Measurements from ENCODE around the gene PPP2R3A.

PPP2R3A gene

DNA sequence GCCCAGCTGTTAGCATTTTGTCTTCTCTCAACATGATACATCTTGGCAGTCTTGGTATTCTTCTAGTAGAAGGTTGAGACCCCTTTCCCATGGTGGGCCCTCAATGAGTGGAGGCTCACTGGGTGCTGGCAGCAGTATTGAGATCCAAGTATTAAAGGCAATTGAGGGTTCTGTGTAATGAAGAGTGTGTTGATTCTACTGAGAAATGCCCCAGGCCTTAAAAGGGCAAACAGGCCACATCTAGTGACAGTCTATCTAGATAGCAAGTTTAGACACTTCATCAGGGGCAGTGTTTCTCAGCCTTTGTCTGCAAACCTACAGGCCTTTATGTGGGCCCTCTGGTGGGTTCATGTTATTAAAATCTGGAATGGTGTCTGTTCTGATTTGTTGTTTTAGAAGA lies 9.5 kb downstream of the PPP2R3A start:
- no peak for DNase-seq

DNA sequence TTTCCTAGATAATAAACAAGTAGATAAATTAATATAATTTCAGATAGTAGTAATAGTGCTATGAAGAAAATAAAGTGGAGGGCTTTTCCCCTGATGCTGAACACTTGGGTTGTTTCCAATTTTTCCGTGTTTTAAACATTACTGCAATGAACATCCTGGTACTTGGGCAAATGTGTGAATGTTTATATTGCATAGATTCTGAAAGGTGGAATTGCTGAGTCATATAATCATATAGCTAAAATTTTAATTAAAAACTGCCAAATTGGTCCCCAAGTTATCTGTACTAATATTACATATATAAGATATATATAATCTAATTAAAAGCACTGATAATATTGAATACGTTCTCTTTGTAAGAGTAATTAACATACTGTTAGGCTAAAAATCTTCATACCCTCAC lies 10.0 kb downstream of the PPP2R3A start:
- no peak for DNase-seq

DNA sequence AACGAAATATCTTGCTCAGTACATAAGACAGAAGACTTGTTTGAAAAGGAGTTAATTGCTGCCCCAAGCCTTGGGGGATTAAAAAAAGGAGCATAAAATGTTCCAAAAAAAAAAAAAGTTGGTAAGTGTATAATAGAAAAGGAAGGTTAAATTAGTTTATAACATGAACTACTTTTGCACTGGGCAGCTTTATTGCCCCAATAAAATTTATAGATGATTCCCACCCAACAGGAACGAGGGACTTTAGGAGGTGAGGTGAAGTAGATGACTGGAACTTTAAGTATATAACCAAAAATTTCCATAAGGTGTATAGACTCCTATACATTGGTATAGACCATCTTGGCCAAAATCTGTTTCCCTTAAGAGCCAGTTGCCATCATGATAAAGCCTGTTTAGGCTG lies 14.8 kb downstream of the PPP2R3A start:
- no peak for DNase-seq

DNA sequence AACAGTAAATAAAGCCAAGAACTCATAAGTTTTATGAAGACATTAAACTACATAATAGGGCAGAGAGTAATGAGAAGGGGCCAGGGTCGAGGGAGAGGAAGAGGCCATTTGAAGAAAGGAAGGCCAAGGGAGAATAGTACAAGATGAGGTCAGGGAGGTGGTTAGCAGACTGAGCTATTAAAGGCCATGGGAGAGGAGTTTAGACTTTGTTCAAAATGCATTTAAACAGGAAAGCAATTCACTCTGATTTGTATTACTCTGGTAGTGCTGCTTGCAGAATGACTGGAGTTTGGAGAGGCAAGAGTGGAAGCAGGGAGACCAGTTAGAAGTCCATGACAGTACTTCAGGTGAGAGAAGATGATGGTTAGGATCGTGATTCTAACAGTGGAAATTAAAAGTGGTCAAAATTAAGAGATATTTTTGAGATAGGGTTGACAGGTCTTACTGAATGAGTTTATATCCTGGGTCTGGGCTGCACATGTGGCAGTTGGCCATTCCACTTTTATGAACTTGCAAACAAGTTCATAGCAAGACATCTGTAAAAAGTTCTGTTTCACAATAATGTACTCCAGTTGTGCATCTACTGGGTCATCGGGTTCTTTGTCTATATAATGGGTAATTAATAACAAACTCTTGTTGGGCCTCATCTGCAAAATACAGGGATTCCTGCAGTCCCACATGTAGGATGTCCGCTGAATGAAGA lies 16.3 kb downstream of the PPP2R3A start:
- no peak for DNase-seq

DNA sequence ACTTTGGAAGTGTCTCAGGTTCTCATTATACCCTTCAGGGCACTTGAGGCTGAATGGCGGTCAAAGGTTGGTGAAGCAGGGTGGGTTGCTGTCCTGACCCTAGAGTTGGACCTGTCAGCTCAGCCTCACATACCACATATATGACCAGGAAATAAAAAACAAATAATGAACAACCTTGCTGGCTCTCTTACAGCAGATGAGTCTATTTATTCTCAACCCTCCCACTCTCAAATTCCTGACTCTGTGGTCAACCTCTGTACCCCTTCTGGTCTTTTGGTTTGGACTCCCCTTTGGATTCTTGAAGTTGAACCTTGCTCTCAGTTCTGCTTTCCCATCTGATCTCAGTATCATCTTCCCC lies 16.9 kb downstream of the PPP2R3A start:
- DNase-seq = no peak

DNA sequence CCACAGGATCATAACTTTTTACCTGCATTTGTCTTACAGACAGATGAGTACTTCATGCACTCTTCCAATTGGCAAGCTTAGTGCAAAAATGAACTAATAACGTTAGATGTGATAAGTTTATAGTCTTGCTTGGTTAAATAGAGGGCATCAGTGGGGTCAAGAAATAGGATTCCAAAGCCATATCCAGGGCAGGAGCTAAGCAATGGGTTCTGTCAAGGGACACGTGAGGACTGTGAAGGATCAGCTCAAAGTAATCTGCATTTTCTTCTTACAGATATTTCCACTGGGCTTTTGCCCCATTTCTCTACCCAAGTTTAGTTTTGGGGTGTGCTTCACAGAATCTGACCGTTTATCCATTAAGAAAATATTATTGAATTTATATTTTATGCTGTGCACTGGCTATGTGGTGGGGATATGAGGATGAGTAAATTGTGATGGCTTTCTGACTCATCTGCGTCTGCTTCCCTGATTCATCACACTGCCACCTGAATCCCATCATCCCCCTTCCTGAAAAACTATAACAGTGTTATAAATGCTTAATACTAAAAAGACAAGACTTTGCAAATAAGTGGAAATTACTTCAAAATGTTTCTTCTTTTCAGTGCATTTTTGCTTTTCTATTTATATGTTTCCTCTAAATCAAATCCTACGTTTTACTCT lies 17.5 kb downstream of the PPP2R3A start:
- no peak for DNase-seq

DNA sequence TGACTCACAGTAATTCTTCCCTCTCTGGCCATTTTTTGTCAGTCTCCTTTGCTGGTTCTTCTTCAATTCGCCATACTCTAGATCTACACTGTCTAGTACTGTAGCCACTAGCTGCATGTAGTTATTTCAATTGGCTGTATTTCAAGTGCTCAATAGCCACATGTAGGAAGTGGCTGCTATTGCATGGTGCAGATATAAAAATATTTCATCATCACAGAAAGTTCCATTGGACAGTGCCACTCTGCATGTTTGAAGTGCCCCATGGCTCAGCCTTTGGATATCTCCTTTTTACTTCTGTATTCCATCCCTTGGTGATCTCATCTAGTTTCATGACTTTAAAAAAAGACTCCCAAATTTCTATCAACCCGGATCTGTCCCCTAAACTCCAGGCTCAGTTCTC lies 22.1 kb downstream of the PPP2R3A start:
- no peak for DNase-seq

DNA sequence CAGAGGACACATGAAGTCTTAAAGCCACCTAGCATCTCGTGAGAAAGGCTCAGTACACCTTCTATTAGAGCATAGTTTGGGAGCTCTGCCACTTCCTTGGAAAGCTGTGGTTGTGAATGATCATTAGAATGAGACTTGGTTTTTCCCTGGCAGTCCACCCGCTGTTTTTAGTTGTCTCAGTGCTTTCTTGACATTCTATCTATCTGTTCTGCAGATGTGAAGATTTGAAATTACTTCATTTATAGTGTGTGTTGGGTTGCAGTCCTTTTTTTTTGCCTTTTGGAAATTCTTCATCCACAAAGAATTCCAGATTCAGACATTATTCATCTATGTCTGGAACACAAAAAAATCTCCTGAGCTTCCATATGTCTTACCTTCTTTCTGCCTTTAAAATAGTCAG lies 23.7 kb downstream of the PPP2R3A start:
- no peak for DNase-seq

DNA sequence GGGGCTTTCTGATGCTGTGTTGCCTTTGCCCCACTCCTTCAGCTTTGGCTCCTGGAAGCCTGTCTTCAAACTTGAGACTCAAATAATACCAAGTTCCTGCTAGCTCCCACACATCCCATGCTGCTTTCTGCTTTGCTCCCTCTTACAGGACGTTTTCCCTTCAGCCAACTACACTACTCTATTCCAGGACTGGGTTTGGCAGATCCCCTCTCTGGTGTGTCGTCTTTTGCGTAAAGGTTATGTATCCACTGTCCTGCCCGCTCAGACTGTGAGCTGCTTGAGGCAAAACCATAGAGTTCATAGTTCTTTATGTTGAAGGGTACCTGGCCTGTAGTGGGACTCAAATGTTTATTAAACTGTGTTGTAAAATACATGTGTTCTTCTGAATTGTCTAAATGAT lies 25.4 kb downstream of the PPP2R3A start:
- no peak for DNase-seq

DNA sequence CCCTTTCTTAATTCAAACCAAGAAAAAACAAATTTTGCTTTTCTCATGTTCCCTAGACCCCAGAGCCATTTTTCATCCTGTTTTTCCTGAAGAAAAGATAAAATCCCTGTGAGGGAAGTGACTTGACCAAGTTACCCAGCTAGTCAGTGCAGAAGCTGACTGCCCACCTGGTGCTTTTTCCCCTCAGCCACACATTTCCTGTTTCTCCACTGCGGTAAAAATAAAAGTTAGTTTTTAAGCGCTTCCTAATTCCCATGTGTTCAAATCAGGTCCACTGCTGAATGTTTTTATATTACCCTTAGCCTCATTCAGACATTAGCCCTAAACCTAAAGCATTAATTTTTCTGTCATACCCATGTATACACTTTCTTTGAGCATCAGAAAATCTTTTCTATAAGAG lies 26.1 kb downstream of the PPP2R3A start:
- DNase-seq = no peak

DNA sequence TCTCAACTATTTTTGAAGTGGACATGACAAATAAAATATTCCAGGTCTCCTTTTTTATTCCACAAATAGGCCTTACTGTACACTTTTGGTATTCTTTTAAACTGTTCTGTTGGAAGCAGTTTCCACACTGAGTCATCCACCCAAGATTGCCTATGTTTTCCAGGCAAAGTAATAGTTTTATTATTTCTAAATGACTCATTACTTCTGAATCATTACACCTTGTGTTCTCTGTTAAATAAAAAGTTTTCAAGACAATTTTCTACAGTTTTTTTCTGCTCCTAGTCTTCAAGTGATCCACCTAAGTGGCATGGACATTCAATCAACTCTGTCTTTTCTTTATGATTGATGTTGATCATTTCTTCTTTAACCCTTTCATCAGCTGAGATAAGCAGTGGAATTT lies 26.5 kb downstream of the PPP2R3A start:
- DNase-seq = no peak

DNA sequence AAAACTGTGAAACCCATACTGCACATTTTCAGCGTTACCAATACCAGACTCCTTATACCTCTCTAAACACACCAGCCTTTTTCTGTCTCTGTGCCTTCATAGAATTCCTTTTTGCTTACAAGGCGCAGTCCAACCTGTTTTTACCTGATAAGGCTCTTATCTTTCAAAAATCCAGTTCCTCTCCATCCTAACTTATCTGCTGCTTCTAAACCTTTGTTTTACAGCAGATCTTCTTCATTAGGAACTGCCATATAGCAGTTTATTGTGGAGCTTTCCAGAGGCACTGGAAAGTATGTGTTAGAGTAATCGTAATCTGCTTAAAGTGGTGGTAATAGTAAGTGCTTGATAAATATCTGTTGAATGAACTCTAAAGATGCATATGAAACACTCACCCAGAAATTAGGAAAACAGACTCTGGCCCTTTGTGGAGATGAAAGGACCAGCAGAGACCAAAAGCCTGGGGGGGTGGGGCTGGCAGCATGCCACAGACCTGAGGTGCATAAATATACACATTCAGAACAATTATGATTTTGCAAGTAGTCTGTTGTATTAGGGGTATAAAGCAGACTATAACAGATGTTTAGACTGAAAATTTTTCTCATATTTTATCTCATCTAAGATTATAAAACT lies 29.3 kb downstream of the PPP2R3A start:
- DNase-seq = no peak

DNA sequence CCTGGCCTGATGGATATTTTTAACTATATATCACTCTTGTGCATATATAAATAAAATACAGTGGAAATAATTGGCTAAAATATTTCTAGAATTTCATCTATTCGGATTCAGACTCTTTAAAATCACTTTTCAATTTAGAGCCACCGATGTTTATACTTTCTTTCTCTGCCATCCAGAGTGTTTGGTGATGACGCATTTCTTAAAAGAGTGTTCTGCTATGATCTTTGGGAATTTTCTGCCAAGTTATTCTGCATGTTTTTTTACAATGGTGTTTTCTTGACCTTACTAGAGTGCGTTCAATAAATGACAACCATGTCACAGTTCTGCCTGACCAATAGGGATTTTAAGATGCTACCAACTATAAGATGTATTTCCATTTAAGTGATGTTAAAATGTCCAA lies 30.2 kb downstream of the PPP2R3A start:
- no peak for DNase-seq

DNA sequence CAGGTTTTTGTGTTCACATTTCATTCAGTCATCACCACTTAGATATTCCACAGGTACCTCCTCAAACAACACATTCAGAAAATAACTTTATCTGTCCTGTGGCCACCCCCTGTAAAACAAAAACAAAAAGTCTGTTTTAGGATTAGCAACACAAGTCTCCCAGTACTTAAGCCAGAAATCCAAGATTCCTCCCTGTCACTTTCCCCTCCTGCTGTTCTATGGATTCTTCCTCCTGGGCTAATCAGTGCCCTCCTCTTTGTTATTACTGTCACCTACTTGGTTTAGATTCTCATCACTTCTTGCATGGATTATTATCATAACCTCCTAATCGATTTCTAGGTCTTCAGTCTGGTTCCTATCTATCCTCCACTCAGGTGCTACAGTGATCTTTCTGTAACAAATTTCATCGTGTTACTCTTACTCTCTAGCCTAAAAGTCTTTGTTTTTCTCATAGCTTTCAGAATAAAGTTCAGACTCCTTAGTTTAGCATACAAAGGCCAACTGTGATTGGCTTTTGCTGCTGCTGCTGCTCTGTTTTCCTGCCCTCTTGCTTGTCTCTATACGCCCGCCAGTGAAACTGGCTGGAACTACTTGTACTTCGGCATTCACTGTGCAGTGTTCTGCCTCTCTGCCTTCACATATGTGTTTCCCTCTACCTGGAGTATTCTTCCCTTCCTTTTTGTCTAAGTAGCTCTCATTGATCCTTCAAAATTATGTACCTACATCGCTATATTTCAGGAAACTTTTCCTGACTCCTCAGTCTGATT lies 32.2 kb downstream of the PPP2R3A start:
- DNase-seq = no peak

DNA sequence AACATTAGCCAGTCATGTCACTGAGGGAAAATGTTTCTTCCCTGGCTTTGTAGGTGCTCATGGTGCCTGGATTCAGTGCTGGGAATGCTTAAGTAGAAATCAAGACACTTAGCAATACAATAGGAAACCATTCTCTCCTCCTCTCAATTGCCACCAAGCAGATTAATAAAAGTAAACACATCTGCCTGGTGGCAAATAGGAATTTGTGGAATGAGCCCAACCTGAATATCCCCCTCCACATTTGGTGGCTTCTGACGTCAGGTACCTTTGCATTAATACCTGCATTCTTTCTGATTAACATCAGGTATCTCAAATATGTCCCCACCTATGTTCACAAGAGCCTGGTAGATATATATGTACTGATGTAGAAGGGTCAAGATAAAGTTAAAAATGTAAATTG lies 42.7 kb downstream of the PPP2R3A start:
- DNase-seq = no peak

DNA sequence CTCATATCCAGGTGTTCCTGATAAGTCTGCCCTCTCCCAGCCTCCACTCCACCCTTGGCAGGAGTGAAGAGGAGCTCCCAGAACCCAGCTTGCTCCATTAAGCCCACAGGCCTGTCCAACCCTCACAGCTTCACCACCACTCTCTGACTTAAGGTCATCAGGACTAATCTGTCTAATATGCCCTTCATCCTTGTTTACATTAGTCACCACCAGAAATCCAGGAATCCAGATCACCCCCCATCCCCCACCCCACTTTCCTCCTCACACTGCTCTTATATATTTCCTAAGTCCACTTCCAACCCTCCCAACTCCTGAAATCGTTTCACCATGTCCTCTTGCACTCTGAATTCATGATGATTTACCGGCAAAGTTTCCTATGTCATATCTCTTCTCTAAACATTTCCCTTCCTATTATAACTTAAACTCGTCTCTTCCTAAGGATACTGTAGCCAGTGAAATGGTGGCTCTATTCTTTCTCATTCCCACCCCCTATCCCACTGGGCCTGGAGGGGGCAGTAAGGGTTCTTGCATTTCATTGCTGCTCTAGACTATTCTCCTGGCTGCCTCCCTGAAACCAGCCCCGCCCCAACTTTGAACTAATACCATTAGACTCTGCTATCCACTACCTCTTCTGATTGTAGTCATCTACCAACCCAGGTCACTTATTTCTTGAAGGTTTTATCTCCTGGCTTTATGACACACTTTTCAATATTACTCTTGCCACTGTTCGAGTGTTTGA lies 43.4 kb downstream of the PPP2R3A start:
- DNase-seq = no peak

DNA sequence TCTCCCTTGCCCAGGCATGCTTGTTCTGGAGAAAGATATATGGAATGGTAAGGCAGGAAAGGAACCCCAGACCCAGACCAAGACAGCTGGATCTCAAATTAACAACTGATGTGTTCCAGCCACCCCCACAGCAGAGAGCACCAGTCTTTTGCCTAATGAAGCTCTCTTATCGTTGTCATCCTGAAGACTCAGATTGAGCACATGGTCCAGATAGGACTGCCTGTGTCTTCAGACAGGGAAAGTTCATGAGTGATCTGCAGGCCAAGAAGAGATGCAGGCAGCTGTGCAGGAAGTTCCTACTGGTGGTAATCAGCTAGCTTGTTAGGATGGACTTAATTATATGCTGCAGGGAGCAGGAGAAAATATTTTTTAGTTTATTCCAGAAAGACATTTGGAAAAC lies 53.3 kb downstream of the PPP2R3A start:
- no peak for DNase-seq

DNA sequence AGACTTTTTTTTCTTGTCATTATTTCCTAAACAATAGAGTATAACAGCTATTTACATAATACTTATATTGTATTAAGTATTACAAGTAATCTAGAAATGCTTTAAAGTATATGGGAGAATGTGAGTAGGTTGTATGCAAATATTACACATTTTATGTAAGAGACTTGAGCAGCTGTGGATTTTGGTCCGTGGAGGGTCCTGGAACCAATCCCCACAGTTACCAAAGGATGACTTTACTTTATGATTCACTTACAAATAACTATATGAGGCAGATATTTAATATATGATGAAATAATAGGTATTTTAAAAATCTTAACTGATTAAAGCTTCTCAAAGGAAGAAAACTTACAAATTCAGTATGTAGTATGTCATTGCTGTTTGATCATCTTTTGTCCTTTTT lies 56.3 kb downstream of the PPP2R3A start:
- DNase-seq = no peak

DNA sequence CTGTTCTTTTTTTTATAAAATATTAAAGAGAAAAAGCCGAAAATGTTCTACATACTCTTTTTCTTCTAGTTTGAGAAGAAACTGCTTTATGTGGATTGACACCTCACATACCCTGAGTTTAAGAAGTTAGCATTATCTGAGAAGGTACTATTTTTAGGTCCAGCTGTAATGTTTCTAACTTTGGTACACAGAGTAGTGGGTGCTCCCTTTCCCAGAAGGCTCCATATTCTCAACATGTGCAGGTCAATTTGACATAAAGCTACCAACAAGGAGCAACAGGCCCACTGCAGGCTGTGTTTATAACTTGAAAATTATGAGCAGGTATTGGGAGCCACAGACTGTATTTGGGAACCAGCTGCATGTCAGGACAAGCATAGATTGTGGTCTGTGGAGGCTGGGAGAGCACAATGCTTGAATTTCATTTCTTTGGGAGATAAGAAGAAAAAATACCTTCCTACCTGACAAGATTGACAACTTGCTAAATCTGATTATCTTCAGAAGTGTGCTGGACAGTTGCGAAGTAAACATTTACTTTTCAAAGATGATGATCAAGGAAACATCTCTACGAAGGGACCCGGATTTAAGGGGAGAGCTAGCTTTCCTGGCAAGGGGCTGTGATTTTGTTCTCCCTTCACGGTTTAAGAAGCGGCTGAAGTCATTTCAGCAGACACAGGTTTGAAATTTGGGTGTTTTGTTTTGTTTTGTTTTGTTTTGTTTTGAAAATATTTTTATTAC lies 57.2 kb downstream of the PPP2R3A start:
- no peak for DNase-seq

DNA sequence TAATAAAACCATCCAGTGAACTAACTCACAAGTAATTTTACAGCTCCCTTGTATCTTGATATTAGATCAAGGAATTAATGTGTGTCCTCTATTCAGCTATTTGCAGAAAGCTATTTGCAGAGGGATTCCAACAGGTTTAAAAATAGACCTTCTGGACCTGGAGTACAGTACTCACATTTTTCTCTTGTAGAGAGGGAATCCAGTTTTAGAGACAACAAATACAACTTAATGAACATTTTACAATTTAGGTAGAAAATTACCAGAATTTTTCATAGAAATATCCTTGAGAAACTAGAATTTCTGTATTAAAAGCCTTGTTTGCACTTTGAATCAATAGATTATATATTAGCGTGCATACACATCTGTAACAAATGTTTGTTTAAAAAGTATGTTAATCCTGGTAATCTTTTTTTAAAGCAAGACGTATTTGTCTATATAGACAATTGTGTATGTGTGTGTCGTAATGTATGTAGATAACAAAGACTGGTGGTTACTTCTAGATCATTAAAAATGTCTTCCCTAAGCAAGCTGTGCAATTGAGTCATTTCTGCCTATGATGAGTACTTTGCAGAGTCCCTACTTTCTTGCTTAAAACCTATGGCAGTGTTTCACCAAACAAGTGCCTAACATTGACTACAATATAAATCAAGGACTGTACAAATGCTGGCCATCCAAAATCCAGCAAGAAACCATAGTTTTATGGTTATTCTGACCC lies 57.9 kb downstream of the PPP2R3A start:
- DNase-seq = no peak

DNA sequence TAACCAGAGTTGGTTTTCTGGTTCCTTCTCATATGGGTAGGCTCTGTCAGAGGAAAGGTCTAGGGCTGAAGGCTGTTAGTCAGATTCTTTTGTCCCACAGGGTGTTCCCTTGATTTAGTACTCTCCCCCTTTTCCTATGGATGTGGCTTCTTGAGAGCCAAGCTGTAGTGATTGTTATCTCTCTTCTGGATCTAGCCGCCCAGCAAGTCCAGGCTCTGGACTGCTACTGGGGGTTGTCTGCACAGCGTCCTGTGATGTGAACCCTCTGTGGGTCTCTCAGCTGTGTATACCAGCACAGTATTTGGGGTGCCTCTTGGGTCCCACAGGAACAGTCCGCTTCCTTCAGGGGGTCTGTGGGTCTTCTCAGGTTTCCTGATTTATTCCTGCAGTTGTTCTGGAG lies 70.8 kb downstream of the PPP2R3A start:
- DNase-seq = no peak

DNA sequence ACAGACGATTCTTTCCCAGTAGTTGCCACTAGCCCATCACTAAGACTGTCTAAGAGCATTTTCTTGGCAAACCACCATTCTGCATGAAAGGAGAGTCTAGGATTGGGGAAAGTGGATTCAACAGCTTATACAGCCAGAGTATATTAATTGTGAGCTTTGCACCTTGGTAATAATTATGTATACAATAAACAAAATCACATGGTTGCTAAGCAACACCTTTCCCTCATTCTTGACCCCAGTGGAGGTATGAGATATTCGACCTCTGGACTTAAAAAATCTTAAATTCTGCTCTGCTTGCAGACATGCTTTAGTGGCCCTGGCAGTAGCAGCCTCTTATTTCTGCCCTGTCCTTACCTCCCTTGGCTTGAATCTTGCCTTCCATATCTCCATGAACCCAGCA lies 73.1 kb downstream of the PPP2R3A start:
- DNase-seq = no peak

Measured in CD4-positive, alpha-beta T cell treated with Interleukin-21 for 1 hour (primary cell).